HG02763 (cell line): ENCODE results near the gene ANKRD44.

Source experiments
- ATAC-seq: cut with Tn5 transposase; IDR thresholded peaks from one replicate; pipeline ENCODE4 v1.9.1; 2021; ENCODE audit warnings: mild to moderate bottlenecking, moderate library complexity; ENCODE audit not compliant: unreplicated experiment

ANKRD44 gene

GRCh38 chr2:197185676-197186075, 124.9 kb downstream of the ANKRD44 start:
- no peak for ATAC-seq

- ATAC-seq: no peak
Observed at GRCh38 chr2:197184959-197185586, 125.5 kb downstream of the ANKRD44 start.

GRCh38 chr2:197183355-197183754, 127.2 kb downstream of the ANKRD44 start:
- ATAC-seq: no peak

DNA sequence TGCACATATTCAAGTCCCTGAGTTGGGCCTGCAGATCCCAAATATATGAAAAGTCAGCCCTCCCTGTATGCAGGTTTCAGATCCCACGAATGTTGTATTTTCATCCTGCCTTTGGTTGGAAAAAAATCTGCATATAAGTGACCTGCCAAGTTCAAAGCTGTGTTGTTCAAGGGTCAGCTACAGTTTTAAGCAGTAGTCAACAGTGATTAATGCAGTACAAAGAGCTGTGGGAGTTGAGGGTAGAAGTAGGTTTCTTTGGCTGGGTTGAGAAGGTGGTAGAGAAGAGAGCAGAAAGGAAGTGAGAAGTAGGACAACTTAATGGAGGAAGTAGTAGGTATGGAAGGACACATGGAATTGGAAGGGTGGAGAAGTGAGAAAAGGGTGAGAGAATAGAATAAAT, 127.9 kb downstream of the ANKRD44 start:
- ATAC-seq: no peak

DNA sequence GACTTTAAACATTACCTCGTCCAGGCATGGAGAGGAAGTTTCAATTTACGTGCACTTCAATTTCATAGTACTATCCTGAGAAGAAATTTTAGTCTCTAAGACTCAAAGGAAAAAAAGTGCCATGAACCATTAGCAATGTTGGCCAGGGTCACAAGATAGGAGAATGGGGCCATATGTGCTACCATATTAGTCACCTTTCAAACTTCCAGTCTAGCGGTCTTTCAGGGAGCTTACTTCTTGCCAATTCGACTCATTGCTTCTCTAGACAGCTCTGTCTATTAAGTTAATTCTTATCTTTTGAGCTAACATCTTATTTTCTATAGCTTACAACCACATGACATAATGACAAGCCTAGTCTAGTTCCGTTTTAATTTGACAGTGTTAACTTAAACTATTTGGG, 129.1 kb downstream of the ANKRD44 start:
- no peak for ATAC-seq

- no peak for ATAC-seq
Observed at GRCh38 chr2:197179744-197180498, 130.7 kb downstream of the ANKRD44 start.

DNA sequence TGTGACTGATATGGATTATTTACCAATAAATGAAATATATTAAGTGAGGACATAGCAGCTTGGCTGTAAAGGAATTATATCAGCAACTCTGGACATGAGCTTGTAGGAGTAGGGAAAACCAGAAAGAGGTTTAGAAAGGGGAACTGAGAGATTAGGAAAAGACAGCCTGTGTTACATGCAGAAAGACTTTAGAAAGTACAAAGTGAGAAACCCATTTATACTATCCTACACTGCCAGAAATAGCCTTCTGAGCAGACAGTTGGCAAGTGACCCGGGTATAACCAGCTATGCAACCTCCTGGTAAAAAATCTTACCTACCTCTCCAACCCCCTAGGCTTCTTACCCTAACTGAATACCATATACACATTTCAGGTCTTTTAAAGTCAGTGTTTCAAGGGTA, 134.1 kb downstream of the ANKRD44 start:
- no peak for ATAC-seq

DNA sequence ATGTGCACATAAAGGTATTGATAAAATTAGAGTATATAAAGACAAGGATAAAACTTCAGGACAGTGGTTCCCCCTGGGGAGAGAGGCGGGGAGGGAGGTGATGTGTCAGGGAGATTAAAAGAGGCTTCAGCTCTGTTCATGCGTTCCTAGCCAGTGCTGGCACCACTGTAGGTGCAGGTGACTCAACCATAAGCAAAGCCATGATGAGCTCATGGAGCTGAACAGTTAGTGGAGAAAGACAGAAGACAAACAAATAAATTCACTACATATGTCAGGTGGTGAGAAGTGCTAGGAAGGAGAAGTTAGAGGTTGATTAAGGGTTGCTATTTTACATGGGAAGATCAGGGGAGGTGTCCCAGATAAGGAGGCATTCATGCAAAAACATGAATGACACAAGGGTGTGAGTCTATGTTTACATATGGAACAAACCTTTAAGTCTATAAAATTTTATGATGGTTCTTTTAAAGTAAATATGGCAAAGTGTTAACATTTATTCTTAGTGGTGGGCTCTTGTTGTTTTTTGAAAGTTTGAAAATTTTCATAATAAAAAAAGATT, 136.0 kb downstream of the ANKRD44 start:
- no peak for ATAC-seq

DNA sequence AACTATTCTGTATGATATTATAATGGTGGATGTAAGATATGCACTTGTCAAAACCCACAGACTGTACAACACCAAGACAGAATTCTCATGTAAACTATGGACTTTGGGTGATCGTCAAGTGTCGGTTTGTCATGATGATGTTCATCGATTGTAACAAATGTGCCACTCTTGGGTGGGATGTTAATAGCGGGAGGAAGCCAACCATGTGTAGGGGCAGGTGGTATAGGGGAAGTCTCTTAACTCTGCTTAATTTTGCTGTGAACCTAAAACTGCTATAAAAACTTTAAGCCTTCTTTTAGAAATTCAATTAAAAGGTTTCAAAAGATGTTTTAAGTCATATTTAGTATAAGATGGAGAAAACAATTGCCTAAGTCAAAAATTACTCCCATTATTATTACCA, 139.0 kb downstream of the ANKRD44 start:
- ATAC-seq: no peak

GRCh38 chr2:197170208-197170607, 140.4 kb downstream of the ANKRD44 start:
- ATAC-seq: no peak

DNA sequence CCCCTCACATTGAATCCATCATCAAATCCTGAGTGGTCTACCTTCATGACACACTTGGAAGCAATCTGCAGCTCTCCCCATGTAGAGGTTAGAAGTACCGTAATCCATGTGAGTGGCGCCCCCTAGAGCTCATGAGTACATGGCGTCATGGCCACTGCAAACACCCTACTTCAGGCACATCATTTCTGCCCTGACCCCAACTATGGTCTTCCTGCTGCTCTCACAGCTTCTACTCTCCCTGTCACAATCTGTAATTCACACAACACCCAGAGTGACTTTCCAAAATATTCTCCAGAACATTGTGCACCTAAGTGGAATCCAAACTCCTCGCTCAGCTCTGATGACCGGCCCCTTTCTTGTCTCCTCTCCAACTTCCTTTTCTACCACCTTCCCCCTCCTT, 141.9 kb downstream of the ANKRD44 start:
- ATAC-seq: no peak

DNA sequence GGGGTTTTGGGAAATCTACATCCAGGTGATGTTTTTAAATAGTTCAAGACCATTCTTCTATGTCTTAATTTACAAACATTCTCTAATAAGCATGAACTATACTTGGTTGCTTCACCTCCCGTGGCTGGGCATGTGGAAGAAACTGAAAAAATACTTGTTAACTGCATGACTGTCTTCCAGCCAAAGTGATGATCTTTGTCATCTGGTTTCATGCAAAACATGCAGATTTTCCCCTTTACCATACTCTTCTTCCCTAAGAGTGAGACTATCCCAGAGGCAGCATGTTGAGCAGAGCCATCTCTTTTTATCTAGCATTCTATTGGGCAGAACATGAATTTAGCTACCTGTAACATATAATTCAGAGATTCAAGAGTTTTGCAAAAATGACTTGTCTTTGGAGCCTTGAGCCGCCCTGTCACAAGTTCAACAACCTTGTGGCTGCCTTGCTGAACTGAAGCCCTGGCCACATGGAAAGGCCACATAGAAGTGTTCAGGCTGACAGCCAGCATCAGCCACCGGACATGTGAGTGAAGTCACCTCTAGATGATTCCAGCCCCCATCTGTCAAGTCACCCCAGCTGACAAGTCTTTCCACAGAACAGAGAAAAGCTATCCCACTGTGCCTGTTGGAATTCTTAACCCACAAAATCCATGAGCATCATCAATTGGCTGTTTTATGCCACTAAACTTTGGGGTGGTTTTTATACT, 142.8 kb downstream of the ANKRD44 start:
- ATAC-seq: no peak

GRCh38 chr2:197165020-197165419, 145.6 kb downstream of the ANKRD44 start:
- no peak for ATAC-seq

GRCh38 chr2:197164141-197164754, 146.3 kb downstream of the ANKRD44 start:
- ATAC-seq: no peak

- no peak for ATAC-seq
Observed at GRCh38 chr2:197163712-197164140, 146.9 kb downstream of the ANKRD44 start.

DNA sequence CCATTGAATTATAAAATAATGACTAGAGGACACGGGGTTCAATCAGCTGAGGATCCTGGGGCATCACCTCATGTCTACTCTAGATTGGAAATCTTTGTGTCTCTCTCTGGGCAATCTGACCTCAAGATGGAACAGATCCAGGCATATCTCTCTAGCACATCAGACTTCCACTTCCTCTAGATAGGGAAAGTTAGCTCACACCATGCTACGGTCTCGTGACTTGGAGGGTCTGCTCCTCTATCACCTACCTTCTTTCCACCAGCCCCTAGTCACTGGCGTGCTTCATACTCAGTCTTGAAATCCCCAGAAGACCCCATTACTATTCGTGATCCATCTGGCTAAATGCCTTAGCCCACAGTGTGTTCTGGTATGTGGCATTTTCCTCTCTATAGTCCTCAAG, 148.8 kb downstream of the ANKRD44 start:
- no peak for ATAC-seq

DNA sequence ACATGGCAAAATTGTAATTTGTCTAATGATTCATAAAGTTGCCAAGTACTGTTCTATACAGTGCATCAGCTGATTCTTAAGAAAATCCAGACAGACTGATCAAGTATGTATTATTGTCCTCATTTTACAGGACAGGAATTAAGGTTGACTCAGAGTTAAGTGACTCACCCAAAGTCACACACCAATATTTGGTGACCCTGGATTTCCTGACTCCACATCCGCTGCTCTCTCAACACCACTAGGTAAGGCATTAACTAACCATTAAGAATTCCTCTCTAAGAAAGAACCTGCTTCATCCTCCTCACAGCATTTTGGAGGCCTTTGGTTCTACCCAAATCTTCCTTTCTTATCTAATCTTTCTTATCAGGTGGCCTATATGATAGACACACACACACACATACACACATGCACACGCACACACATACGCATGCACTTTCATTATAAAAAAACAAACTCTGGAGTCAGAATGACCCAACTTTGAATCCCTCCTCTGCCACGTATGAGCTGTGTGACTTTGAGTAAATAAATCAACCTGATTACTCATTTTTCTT, 150.8 kb downstream of the ANKRD44 start:
- ATAC-seq: peak; percentile 57

- ATAC-seq: no peak
Observed at GRCh38 chr2:197158591-197159550, 151.7 kb downstream of the ANKRD44 start.

DNA sequence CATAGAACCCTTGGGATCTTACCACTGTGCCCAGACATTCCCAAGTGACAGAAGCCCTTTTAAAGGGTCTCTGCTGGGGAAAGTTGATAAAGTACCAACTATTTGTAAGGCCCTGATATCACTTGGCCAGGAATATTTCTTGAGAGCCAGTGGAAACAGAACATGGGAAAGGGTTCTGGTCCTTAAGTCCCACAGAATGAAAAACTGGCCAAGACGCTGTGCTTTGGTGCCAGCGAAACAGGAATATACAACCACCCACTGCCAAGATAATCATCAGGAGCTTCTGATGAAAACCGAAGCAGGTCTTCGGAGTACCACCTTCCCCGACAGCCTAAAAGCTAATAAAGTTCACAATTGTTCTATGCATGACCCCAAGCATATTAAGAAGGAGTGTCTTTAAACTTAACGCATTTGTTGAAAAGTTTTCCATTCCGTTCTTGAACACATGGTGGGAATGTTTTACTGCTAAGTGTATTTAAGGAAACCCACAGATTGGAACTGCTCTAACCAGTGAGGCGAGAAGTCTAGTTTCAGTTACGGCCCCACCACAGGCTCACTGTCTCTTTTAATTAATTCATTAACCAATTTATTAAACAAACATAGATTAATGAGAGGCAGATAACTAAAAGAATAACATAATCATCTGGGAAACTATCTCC, 152.6 kb downstream of the ANKRD44 start:
- no peak for ATAC-seq
